Keratinocyte (primary cell): ENCODE data around the gene MAPT. TPM values are rescaled to one million over a fixed set of nuclear protein-coding genes. Genes with fewer than 3 reads are reported as not detected.

Experiments
- DNase-seq: peaks from one replicate; pipeline ENCODE4 v3.0.0-alpha.2; 2011; ENCODE audit warnings: low read depth, missing footprints, low spot score
- FAIRE-seq: peaks from 2 replicates; lab custom pipeline; 2011; peaks lifted over from hg19 to GRCh38; lab: Jason Lieb, UNC
- H2AFZ ChIP-seq: 2 replicates; pipeline ENCODE4 v1.6.0; 2012; ENCODE audit warnings: low read length, control low read depth, inconsistent platforms; ENCODE audit not compliant: control insufficient read depth
- H3K27ac ChIP-seq: 2 replicates; pipeline ENCODE4 v1.5.1; 2011; ENCODE audit warnings: low read length; ENCODE audit not compliant: control insufficient read depth, insufficient read depth
- H3K27me3 ChIP-seq: 3 replicates; pipeline ENCODE4 v1.6.0; 2011; ENCODE audit warnings: low read length; ENCODE audit not compliant: control insufficient read depth, insufficient read depth; ENCODE audit errors: extremely low read depth
- H3K36me3 ChIP-seq, 2 experiments: 2 replicates in 1 of 2; 3 replicates in 1 of 2; pipeline ENCODE4 v1.5.1; 2011; ENCODE audit warnings: low read length in 2 of 2, mild to moderate bottlenecking in 1 of 2; ENCODE audit not compliant: control insufficient read depth in 2 of 2, insufficient read depth in 2 of 2; ENCODE audit errors: extremely low read depth in 1 of 2
- H3K4me1 ChIP-seq: 3 replicates; pipeline ENCODE4 v1.5.1; 2011; ENCODE audit warnings: low read length; ENCODE audit not compliant: control insufficient read depth, insufficient read depth; ENCODE audit errors: extremely low read depth
- H3K4me2 ChIP-seq: 3 replicates; pipeline ENCODE4 v1.6.0; 2011; ENCODE audit warnings: low read depth, low read length; ENCODE audit not compliant: control insufficient read depth, insufficient read depth; ENCODE audit errors: extremely low read depth
- H3K4me3 ChIP-seq, 3 experiments: fragments of 200-600 bp in 1 of 3; sonication (generic) in 1 of 3; 2 replicates in 2 of 3; 3 replicates in 1 of 3; pipeline ENCODE4 v1.5.1; 2011 to 2016; ENCODE audit warnings: low read length in 3 of 3, mild to moderate bottlenecking in 3 of 3, control low read depth in 2 of 3, inconsistent platforms in 1 of 3, low read depth in 1 of 3, mixed read lengths in 1 of 3, mixed run types in 1 of 3, moderate library complexity in 1 of 3; ENCODE audit not compliant: control insufficient read depth in 2 of 3, insufficient read depth in 2 of 3; ENCODE audit errors: extremely low read depth in 1 of 3
- H3K79me2 ChIP-seq: 2 replicates; pipeline ENCODE4 v1.6.0; 2012; ENCODE audit warnings: low read length; ENCODE audit not compliant: control insufficient read depth, insufficient read depth
- H3K9ac ChIP-seq: 3 replicates; pipeline ENCODE4 v1.6.0; 2011; ENCODE audit warnings: low read length; ENCODE audit not compliant: control insufficient read depth, insufficient read depth; ENCODE audit errors: extremely low read depth
- H3K9me1 ChIP-seq: 3 replicates; pipeline ENCODE4 v1.6.0; 2011; ENCODE audit warnings: low read length; ENCODE audit not compliant: control insufficient read depth, insufficient read depth; ENCODE audit errors: extremely low read depth
- H3K9me3 ChIP-seq: 2 replicates; pipeline ENCODE4 v1.5.1; 2012; ENCODE audit warnings: low read depth, low read length; ENCODE audit not compliant: control insufficient read depth
- H4K20me1 ChIP-seq: 3 replicates; pipeline ENCODE4 v1.6.0; 2011; ENCODE audit warnings: low read length; ENCODE audit not compliant: control insufficient read depth, insufficient read depth; ENCODE audit errors: extremely low read depth
- CTCF ChIP-seq, 3 experiments: IDR thresholded peaks in 1 of 3; conservative IDR thresholded peaks in 1 of 3; optimal IDR thresholded peaks in 1 of 3; 2 replicates in 2 of 3; 3 replicates in 1 of 3; pipeline versions ENCODE3 to v1.5.1; 2011; ENCODE audit warnings: low read length in 3 of 3, mild to moderate bottlenecking in 3 of 3, moderate library complexity in 2 of 3, control low read depth in 1 of 3, inconsistent platforms in 1 of 3; ENCODE audit not compliant: insufficient read depth in 2 of 3; ENCODE audit errors: extremely low read depth in 1 of 3
- EZH2 ChIP-seq: IDR thresholded peaks from one replicate; pipeline ENCODE4 v1.6.1; 2012; ENCODE audit warnings: inconsistent platforms, mild to moderate bottlenecking, low read length, moderate library complexity
- dilution Hi-C: fragments of 300-500 bp; cut with MboI; formaldehyde crosslinking; loops from one replicate; pipeline ENCODE4 v1.7.0; 2020; ENCODE audit warnings: low sequenced_read_pairs; ENCODE audit not compliant: extremely low pct_ligation_motif_present
- polyA plus RNA-seq, 5 experiments: library from polyadenylated mRNA; depleted of rRNA in 3 of 5; stranded (reverse) in 3 of 5; stranded (forward) in 1 of 5; unstranded in 1 of 5; fragments of >200 nt; gene quantifications; 1 replicate in 1 of 5; 2 replicates in 3 of 5; 3 replicates in 1 of 5; pipeline versions ENCODE4 v1.2.1 to v1.2.3, GENCODE V29; 2011 to 2012; ENCODE audit warnings: missing spikeins in 2 of 5, low read depth in 1 of 5, low replicate concordance in 1 of 5

The MAPT gene
- polyA plus RNA-seq, 1 donor (not counting 4 experiments of a cell fraction or from before 2014, with no cell fraction given) = 0.08 TPM

GRCh38 chr17:45939395-45939794 lies 45.0 kb downstream of the MAPT start:
- no peak overlapping the region for H3K4me2 ChIP-seq
- H3K79me2 ChIP-seq = no peaks in the 10 kb centered on the region
- no peak overlapping the region for H3K9ac ChIP-seq
- H3K9me1 ChIP-seq = no peaks in the 10 kb centered on the region
- no peak overlapping the region for H3K27ac ChIP-seq
- no peak for DNase-seq
- dilution Hi-C loops = no loop called here
- FAIRE-seq = no peak
- no peaks in the 10 kb centered on the region for H3K9me3 ChIP-seq
- peaks cover 2% of the 10 kb centered on the region for H4K20me1 ChIP-seq
- H3K27me3 ChIP-seq = peaks cover 21% of the 10 kb centered on the region
- no peak overlapping the region for H2AFZ ChIP-seq
- H3K4me3 ChIP-seq = no peak overlapping the region
- H3K36me3 ChIP-seq = no peaks in the 10 kb centered on the region
- no peaks in the 10 kb centered on the region for H3K4me1 ChIP-seq
- no peak for TF ChIP-seq EZH2
- no peak for TF ChIP-seq CTCF (optimal IDR thresholded peaks at IDR 0.05 in 1 of 3, IDR thresholded peaks at IDR 0.05 in 1 of 3, conservative IDR thresholded peaks at IDR 0.05 in 1 of 3; ENCODE audit: extremely low read depth in 1 of 3, insufficient read depth in 2 of 3, low read length in 3 of 3)

GRCh38 chr17:45940293-45940692 lies 45.9 kb downstream of the MAPT start:
- H3K4me2 ChIP-seq = no peak overlapping the region
- dilution Hi-C loops = no loop called here
- no peak overlapping the region for H3K27ac ChIP-seq
- H4K20me1 ChIP-seq = peaks cover 2% of the 10 kb centered on the region
- TF ChIP-seq EZH2 (no peak), CTCF (optimal IDR thresholded peaks at IDR 0.05 in 1 of 3, IDR thresholded peaks at IDR 0.05 in 1 of 3, conservative IDR thresholded peaks at IDR 0.05 in 1 of 3; ENCODE audit: extremely low read depth in 1 of 3, insufficient read depth in 2 of 3, low read length in 3 of 3) (no peak)
- H3K79me2 ChIP-seq = no peaks in the 10 kb centered on the region
- H2AFZ ChIP-seq = no peak overlapping the region
- DNase-seq = no peak
- no peak for FAIRE-seq
- H3K9me1 ChIP-seq = no peaks in the 10 kb centered on the region
- no peak overlapping the region for H3K9ac ChIP-seq
- peaks cover 18% of the 10 kb centered on the region for H3K27me3 ChIP-seq
- no peaks in the 10 kb centered on the region for H3K9me3 ChIP-seq
- no peaks in the 10 kb centered on the region for H3K36me3 ChIP-seq
- no peak overlapping the region for H3K4me3 ChIP-seq
- H3K4me1 ChIP-seq = no peaks in the 10 kb centered on the region
